ENCODE data around the gene HTRA2.
A peak's percentile ranks its signal among the peaks of the same experiment; 100 is the strongest.
"Not testable (repeated sequence)": the region's sequence is repeated elsewhere in the genome, so short reads cannot be mapped to it uniquely, and the experiment has no call there.

The HTRA2 gene

GRCh38 chr2:74529357-74530238 lies at the start of gene HTRA2, which contains the start of gene AUP1:
TSS of gene HTRA2 (plus strand) at chr2:74529933. CDS start at chr2:74530007, 74 bp downstream.
TSS of gene AUP1 (minus strand) at chr2:74529706. CDS start at chr2:74529629, 77 bp downstream.
- Mint-ChIP-seq H3K4me1 (peaks cover 41 to 51% of the 10 kb centered on the region in 2 donors), H3K36me3 (peaks cover 55 to 82% of the 10 kb centered on the region in 2 donors), H3K27me3 (no peaks in the 10 kb centered on the region), H3K9me3 (peaks cover 7 to 10% of the 10 kb centered on the region in 2 donors), H3K4me3 (peak within 1 kb of the TSS; percentile 97 to 100), H3K27ac (peak within 1 kb of the TSS; percentile 99)
- DNase-seq: peak; percentile 98
- ATAC-seq (replicated peaks): peak; percentile 81 to 84

- Mint-ChIP-seq H3K4me1 (peaks cover 23 to 36% of the 10 kb centered on the region in 2 donors), H3K9me3 (no peaks in the 10 kb centered on the region), H3K27ac (no peak overlapping the region), H3K27me3 (no peaks in the 10 kb centered on the region), H3K36me3 (peaks cover 21 to 31% of the 10 kb centered on the region in 2 donors), H3K4me3 (peak overlapping the region; percentile 93 to 99)
- DNase-seq: no peak
- no peak for ATAC-seq (replicated peaks)
Observed at GRCh38 chr2:74481431-74481830, 48.3 kb upstream of the HTRA2 start.

- peak overlapping the region; percentile 99 for H3K27ac Mint-ChIP-seq
Observed at GRCh38 chr2:74481961-74482800, 47.6 kb upstream of the HTRA2 start.

GRCh38 chr2:74482801-74483674 lies 46.7 kb upstream of the HTRA2 start, which contains the start of the genes CCDC142 and TTC31:
TSS of gene CCDC142 (minus strand) at chr2:74482998. CDS start at chr2:74482837, 161 bp downstream.
TSS of gene TTC31 (plus strand) at chr2:74483081. CDS start at chr2:74483096, 15 bp downstream.
- peaks cover 22 to 36% of the 10 kb centered on the region in 2 donors for H3K4me1 Mint-ChIP-seq
- DNase-seq (peak; percentile 89), ATAC-seq (replicated peaks) (peak; percentile 94 to 96)
- peak within 1 kb of the TSS; percentile 99 for H3K27ac Mint-ChIP-seq
- no peaks in the 10 kb centered on the region for H3K27me3 Mint-ChIP-seq
- peaks cover 20 to 32% of the 10 kb centered on the region in 2 donors for H3K36me3 Mint-ChIP-seq
- H3K9me3 Mint-ChIP-seq: no peaks in the 10 kb centered on the region
- peak within 1 kb of the TSS; percentile 93 to 99 for H3K4me3 Mint-ChIP-seq

More at GRCh38 chr2:74481961-74482800, 47.6 kb upstream of the HTRA2 start:
- H3K9me3 Mint-ChIP-seq: no peaks in the 10 kb centered on the region
- H3K27me3 Mint-ChIP-seq: no peaks in the 10 kb centered on the region
- peak overlapping the region; percentile 93 to 99 for H3K4me3 Mint-ChIP-seq
- H3K36me3 Mint-ChIP-seq: peaks cover 24 to 37% of the 10 kb centered on the region in 2 donors
- H3K4me1 Mint-ChIP-seq: peaks cover 25 to 41% of the 10 kb centered on the region in 2 donors
- DNase-seq: peak; percentile 59
- peak; percentile 61 for ATAC-seq (replicated peaks)

- ATAC-seq (replicated peaks); H3K27me3 Mint-ChIP-seq; H3K9me3 Mint-ChIP-seq; DNase-seq: not testable (repeated sequence)
- Mint-ChIP-seq H3K4me3 (peak overlapping the region; percentile 93 to 99), H3K27ac (peak overlapping the region; percentile 99), H3K36me3 (peaks cover 20 to 35% of the 10 kb centered on the region in 2 donors), H3K4me1 (peaks cover 22 to 36% of the 10 kb centered on the region in 2 donors)
Observed at GRCh38 chr2:74483675-74484164, 46.0 kb upstream of the HTRA2 start.

GRCh38 chr2:74486141-74486540 lies 43.6 kb upstream of the HTRA2 start:
- no peak overlapping the region for H3K27ac Mint-ChIP-seq
- no peaks in the 10 kb centered on the region for H3K9me3 Mint-ChIP-seq
- no peak overlapping the region for H3K4me3 Mint-ChIP-seq
- no peaks in the 10 kb centered on the region for H3K27me3 Mint-ChIP-seq
- no peak for ATAC-seq (replicated peaks)
- peaks cover 20 to 30% of the 10 kb centered on the region in 2 donors for H3K4me1 Mint-ChIP-seq
- DNase-seq: no peak
- H3K36me3 Mint-ChIP-seq: peaks cover 27 to 45% of the 10 kb centered on the region in 2 donors

- no peak for ATAC-seq (replicated peaks)
- no peak overlapping the region for H3K27ac Mint-ChIP-seq
- H3K9me3 Mint-ChIP-seq: no peaks in the 10 kb centered on the region
- peaks cover 11 to 17% of the 10 kb centered on the region in 2 donors for H3K4me1 Mint-ChIP-seq
- no peak overlapping the region for H3K4me3 Mint-ChIP-seq
- no peaks in the 10 kb centered on the region for H3K27me3 Mint-ChIP-seq
- H3K36me3 Mint-ChIP-seq: peaks cover 42 to 64% of the 10 kb centered on the region in 2 donors
- no peak for DNase-seq
Observed at GRCh38 chr2:74488643-74489481, 40.9 kb upstream of the HTRA2 start.

- no peak overlapping the region for H3K27ac Mint-ChIP-seq
- ATAC-seq (replicated peaks) (no peak), DNase-seq (no peak)
- no peaks in the 10 kb centered on the region for H3K27me3 Mint-ChIP-seq
- H3K4me1 Mint-ChIP-seq: peaks cover 11 to 19% of the 10 kb centered on the region in 2 donors
- no peak overlapping the region for H3K4me3 Mint-ChIP-seq
- H3K36me3 Mint-ChIP-seq: peaks cover 49 to 67% of the 10 kb centered on the region in 2 donors
- no peaks in the 10 kb centered on the region for H3K9me3 Mint-ChIP-seq
Observed at GRCh38 chr2:74489906-74490305, 39.8 kb upstream of the HTRA2 start.

GRCh38 chr2:74491648-74492544 lies 37.8 kb upstream of the HTRA2 start:
- no peaks in the 10 kb centered on the region for H3K27me3 Mint-ChIP-seq
- no peak overlapping the region for H3K4me3 Mint-ChIP-seq
- H3K27ac Mint-ChIP-seq: peak overlapping the region; percentile 20
- peaks cover 8 to 16% of the 10 kb centered on the region in 2 donors for H3K4me1 Mint-ChIP-seq
- ATAC-seq (replicated peaks): no peak
- H3K36me3 Mint-ChIP-seq: peaks cover 45 to 60% of the 10 kb centered on the region in 2 donors
- no peak for DNase-seq
- H3K9me3 Mint-ChIP-seq: no peaks in the 10 kb centered on the region

- Mint-ChIP-seq H3K9me3 (no peaks in the 10 kb centered on the region), H3K36me3 (peaks cover 45 to 56% of the 10 kb centered on the region in 2 donors), H3K27ac (no peak overlapping the region), H3K27me3 (peaks cover 7 to 11% of the 10 kb centered on the region in 2 donors), H3K4me3 (no peak overlapping the region), H3K4me1 (peaks cover 15 to 26% of the 10 kb centered on the region in 2 donors)
- DNase-seq (no peak), ATAC-seq (replicated peaks) (no peak)
Observed at GRCh38 chr2:74493546-74493945, 36.2 kb upstream of the HTRA2 start.

GRCh38 chr2:74495440-74495839 lies 34.3 kb upstream of the HTRA2 start:
- Mint-ChIP-seq H3K27me3 (peaks cover 21 to 30% of the 10 kb centered on the region in 2 donors), H3K36me3 (peaks cover 39 to 41% of the 10 kb centered on the region in 2 donors), H3K4me1 (peaks cover 23 to 38% of the 10 kb centered on the region in 2 donors), H3K4me3 (no peak overlapping the region), H3K27ac (no peak overlapping the region), H3K9me3 (no peaks in the 10 kb centered on the region)
- no peak for ATAC-seq (replicated peaks)
- DNase-seq: no peak
